OCI-LY1 (cell line): ENCODE measurements around the gene HKDC1.

ENCODE experiments used
- H2AFZ ChIP-seq: fragments of 200-600 bp; sonication (generic), shearing (Covaris generic); 2 replicates; pipeline ENCODE4 v1.6.0; 2014; ENCODE audit warnings: antibody characterized with exemption, mild to moderate bottlenecking, low read length
- H3F3A ChIP-seq: fragments of 200-600 bp; sonication (generic), shearing (Covaris generic); 2 replicates; pipeline ENCODE4 v1.6.0; 2014; ENCODE audit warnings: mild to moderate bottlenecking, antibody characterized with exemption, low read length, moderate library complexity; ENCODE audit not compliant: insufficient read depth
- H3K27ac ChIP-seq: fragments of 200-600 bp; sonication (generic); 2 replicates; pipeline ENCODE4 v1.5.1; 2014; ENCODE audit warnings: low read length, mixed run types, mild to moderate bottlenecking, low read depth; ENCODE audit not compliant: poor library complexity, severe bottlenecking
- H3K27me3 ChIP-seq: fragments of 200-600 bp; sonication (generic); 2 replicates; pipeline ENCODE4 v1.6.0; 2014; ENCODE audit warnings: antibody characterized with exemption, mild to moderate bottlenecking, low read length, moderate library complexity; ENCODE audit not compliant: insufficient read depth
- H3K36me3 ChIP-seq: fragments of 200-600 bp; sonication (generic); 2 replicates; pipeline ENCODE4 v1.6.1; 2014; ENCODE audit warnings: mild to moderate bottlenecking, antibody characterized with exemption, low read length, moderate library complexity, mixed read lengths; ENCODE audit not compliant: insufficient read depth
- H3K4me1 ChIP-seq: fragments of 200-600 bp; sonication (generic); 2 replicates; pipeline ENCODE4 v1.5.1; 2014; ENCODE audit warnings: mild to moderate bottlenecking, low read length, moderate library complexity; ENCODE audit not compliant: insufficient read depth, severe bottlenecking
- H3K4me2 ChIP-seq: fragments of 200-600 bp; sonication (generic), shearing (Covaris generic); 2 replicates; pipeline ENCODE4 v1.6.1; 2014; ENCODE audit warnings: low read length
- H3K4me3 ChIP-seq: fragments of 200-600 bp; sonication (generic); 2 replicates; pipeline ENCODE4 v1.5.1; 2014; ENCODE audit warnings: low read length, low read depth, mild to moderate bottlenecking, mixed read lengths; ENCODE audit not compliant: poor library complexity, severe bottlenecking
- H3K79me2 ChIP-seq: fragments of 200-600 bp; shearing (Covaris generic); 2 replicates; pipeline ENCODE4 v1.6.1; 2016; ENCODE audit warnings: mixed run types, low read length, mixed read lengths; ENCODE audit not compliant: insufficient read depth
- H3K9ac ChIP-seq: fragments of 200-600 bp; sonication (generic), shearing (Covaris generic); 2 replicates; pipeline ENCODE4 v1.6.1; 2014; ENCODE audit warnings: mild to moderate bottlenecking, low read length, mixed read lengths
- H3K9me2 ChIP-seq: fragments of 200-600 bp; sonication (generic), shearing (Covaris generic); 2 replicates; pipeline ENCODE4 v1.6.1; 2014; ENCODE audit warnings: low read depth, mild to moderate bottlenecking, low read length, mixed read lengths
- H3K9me3 ChIP-seq: fragments of 200-600 bp; shearing (Covaris generic); 2 replicates; pipeline ENCODE4 v1.6.1; 2014; ENCODE audit warnings: low read length, mixed read lengths
- H4K20me1 ChIP-seq: fragments of 200-600 bp; sonication (generic), shearing (Covaris generic); 2 replicates; pipeline ENCODE4 v1.6.0; 2016; ENCODE audit warnings: mild to moderate bottlenecking, low read length; ENCODE audit not compliant: insufficient read depth
- CTCF ChIP-seq: fragments of 200-600 bp; sonication (generic), shearing (Covaris generic); IDR thresholded peaks from 2 replicates; pipeline ENCODE4 v1.5.1; 2017; ENCODE audit warnings: mild to moderate bottlenecking, antibody characterized with exemption, low read length, moderate library complexity, mixed read lengths
- EZH2 ChIP-seq: fragments of 200-600 bp; sonication (generic), shearing (Covaris generic); IDR thresholded peaks from 2 replicates; pipeline ENCODE4 v1.8.0; 2017; ENCODE audit warnings: borderline replicate concordance, mixed run types, mild to moderate bottlenecking, antibody characterized with exemption, low read length, moderate library complexity, mixed read lengths

Gene HKDC1

GRCh38 chr10:69315100-69315542 is 95.0 kb downstream of the HKDC1 start:
- no peaks in the 10 kb centered on the region for H3K27me3 ChIP-seq
- no peaks in the 10 kb centered on the region for H4K20me1 ChIP-seq
- TF ChIP-seq EZH2 (no peak), CTCF (no peak)
- no peak overlapping the region for H2AFZ ChIP-seq
- H3K4me2 ChIP-seq = no peak overlapping the region
- H3K9me3 ChIP-seq = no peaks in the 10 kb centered on the region
- H3K4me1 ChIP-seq = peaks cover 21% of the 10 kb centered on the region
- no peaks in the 10 kb centered on the region; the same call in 1 of the 2 replicates for H3K36me3 ChIP-seq
- H3K9me2 ChIP-seq = no peaks in the 10 kb centered on the region
- no peaks in the 10 kb centered on the region for H3F3A ChIP-seq
- peaks cover 6% of the 10 kb centered on the region; the same call in 1 of the 2 replicates for H3K79me2 ChIP-seq
- H3K4me3 ChIP-seq = no peak overlapping the region
- H3K9ac ChIP-seq = no peak overlapping the region
- H3K27ac ChIP-seq = no peak overlapping the region

GRCh38 chr10:69315610-69316312 is 95.6 kb downstream of the HKDC1 start:
- Histone ChIP-seq H4K20me1 (no peaks in the 10 kb centered on the region), H3K4me3 (no peak overlapping the region), H3K4me2 (no peak overlapping the region), H3K4me1 (peaks cover 27% of the 10 kb centered on the region), H3K79me2 (peaks cover 9% of the 10 kb centered on the region; the same call in 1 of the 2 replicates), H3F3A (no peaks in the 10 kb centered on the region), H2AFZ (no peak overlapping the region), H3K27me3 (no peaks in the 10 kb centered on the region), H3K27ac (no peak overlapping the region), H3K36me3 (no peaks in the 10 kb centered on the region; the same call in 1 of the 2 replicates), H3K9me3 (no peaks in the 10 kb centered on the region), H3K9me2 (no peaks in the 10 kb centered on the region), H3K9ac (no peak overlapping the region)
- no peak for TF ChIP-seq CTCF
- no peak for TF ChIP-seq EZH2

GRCh38 chr10:69316313-69317059 is 96.4 kb downstream of the HKDC1 start:
- no peaks in the 10 kb centered on the region for H4K20me1 ChIP-seq
- no peaks in the 10 kb centered on the region for H3K27me3 ChIP-seq
- H3K4me2 ChIP-seq = no peak overlapping the region
- no peaks in the 10 kb centered on the region for H3K9me2 ChIP-seq
- H3K79me2 ChIP-seq = peaks cover 12% of the 10 kb centered on the region; the same call in 1 of the 2 replicates
- H3K4me3 ChIP-seq = no peak overlapping the region
- H3K9me3 ChIP-seq = no peaks in the 10 kb centered on the region
- H3K4me1 ChIP-seq = peaks cover 33% of the 10 kb centered on the region
- H3K36me3 ChIP-seq = no peaks in the 10 kb centered on the region; the same call in 1 of the 2 replicates
- H2AFZ ChIP-seq = peak overlapping the region; percentile 2; the same call in 1 of the 2 replicates
- H3F3A ChIP-seq = no peaks in the 10 kb centered on the region
- TF ChIP-seq CTCF (no peak), EZH2 (no peak)
- H3K27ac ChIP-seq = peak overlapping the region; percentile 81
- no peak overlapping the region for H3K9ac ChIP-seq
